ENCODE data around the gene CDK8. TPM values are rescaled to one million over a fixed set of nuclear protein-coding genes. Genes with fewer than 3 reads are reported as not detected.

The CDK8 gene
- total and polyA plus RNA-seq, 2 donors (not counting 1 experiment from before 2014, with no cell fraction given) = 17.7 to 19.7 TPM

DNA sequence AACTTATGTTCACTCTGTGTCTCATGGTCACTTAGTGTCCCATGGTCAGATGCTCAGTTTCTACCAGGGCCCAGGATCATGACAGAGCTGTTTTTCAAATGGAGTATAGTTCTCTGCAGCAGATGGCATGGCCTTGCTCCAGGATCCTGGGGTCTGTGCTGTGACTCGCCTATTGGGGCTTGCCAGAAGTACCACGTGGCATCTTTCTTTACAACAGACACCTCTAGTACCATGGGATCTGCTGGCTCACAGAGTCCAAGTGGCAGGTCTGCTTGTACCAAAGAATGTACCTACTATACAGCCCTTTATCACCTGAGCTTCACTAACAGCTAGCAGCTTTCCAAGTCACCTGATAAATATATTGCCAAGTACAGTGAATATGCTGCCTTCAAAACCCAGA lies 25.8 kb upstream of the CDK8 start:
- no peak for DNase-seq (ENCODE audit: low read depth in 2 of 2)
- TF ChIP-seq, protein P1, sequence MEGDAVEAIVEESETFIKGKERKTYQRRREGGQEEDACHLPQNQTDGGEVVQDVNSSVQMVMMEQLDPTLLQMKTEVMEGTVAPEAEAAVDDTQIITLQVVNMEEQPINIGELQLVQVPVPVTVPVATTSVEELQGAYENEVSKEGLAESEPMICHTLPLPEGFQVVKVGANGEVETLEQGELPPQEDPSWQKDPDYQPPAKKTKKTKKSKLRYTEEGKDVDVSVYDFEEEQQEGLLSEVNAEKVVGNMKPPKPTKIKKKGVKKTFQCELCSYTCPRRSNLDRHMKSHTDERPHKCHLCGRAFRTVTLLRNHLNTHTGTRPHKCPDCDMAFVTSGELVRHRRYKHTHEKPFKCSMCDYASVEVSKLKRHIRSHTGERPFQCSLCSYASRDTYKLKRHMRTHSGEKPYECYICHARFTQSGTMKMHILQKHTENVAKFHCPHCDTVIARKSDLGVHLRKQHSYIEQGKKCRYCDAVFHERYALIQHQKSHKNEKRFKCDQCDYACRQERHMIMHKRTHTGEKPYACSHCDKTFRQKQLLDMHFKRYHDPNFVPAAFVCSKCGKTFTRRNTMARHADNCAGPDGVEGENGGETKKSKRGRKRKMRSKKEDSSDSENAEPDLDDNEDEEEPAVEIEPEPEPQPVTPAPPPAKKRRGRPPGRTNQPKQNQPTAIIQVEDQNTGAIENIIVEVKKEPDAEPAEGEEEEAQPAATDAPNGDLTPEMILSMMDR (conservative IDR thresholded peaks at IDR 0.05 in 1 of 2, IDR thresholded peaks at IDR 0.05 in 1 of 2; ENCODE audit: low read depth in 1 of 2, low read length in 2 of 2) = no peak
- no peak for TF ChIP-seq EZH2 (IDR thresholded peaks at IDR 0.05; ENCODE audit: low read length, missing control alignments)

DNA sequence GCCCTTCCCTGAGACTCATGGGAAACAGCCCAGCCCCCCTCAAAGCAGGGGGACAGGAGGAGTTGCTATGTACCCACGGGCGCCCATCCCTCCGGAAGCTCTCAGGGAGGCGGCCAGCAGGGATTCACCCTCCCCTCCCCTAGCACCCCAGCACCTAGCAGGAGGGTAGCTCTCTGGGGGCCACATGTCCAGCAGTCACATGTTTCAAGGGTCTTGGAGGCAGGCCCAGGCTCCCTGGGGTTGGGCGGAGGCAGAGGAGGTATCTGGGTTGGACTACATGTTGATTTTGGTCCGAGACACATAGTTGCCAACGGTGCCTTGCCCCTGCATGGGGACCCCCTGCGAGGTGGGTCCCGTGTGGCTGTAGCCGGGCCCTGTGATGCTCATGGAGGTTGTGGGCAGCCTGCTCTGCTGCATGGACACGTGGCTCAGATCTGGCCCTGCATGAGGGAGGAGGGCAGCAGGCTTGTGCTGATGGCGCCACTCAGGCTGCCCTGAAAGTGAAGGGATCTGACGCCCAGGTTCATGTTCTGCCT lies 24.8 kb upstream of the CDK8 start:
- no peak overlapping the region for H3K4me3 ChIP-seq (replicated peaks in 1 of 4; ENCODE audit: control extremely low read depth in 1 of 4, insufficient read depth in 1 of 4, low read depth in 3 of 4, low read length in 4 of 4)
- H3K4me2 ChIP-seq (ENCODE audit: extremely low read depth, insufficient read depth, low read length) = no peak overlapping the region
- no peak overlapping the region for H3K27ac ChIP-seq (ENCODE audit: insufficient read depth, low read length)
- no peak for TF ChIP-seq EZH2 (IDR thresholded peaks at IDR 0.05; ENCODE audit: low read length, missing control alignments)
- TF ChIP-seq, protein P1 (conservative IDR thresholded peaks at IDR 0.05 in 1 of 2, IDR thresholded peaks at IDR 0.05 in 1 of 2; ENCODE audit: low read depth in 1 of 2, low read length in 2 of 2) = no peak
- no peak overlapping the region for H3K9ac ChIP-seq (ENCODE audit: insufficient read depth, low read length)
- no peak overlapping the region for H2AFZ ChIP-seq (ENCODE audit: low read length)
- DNase-seq (ENCODE audit: low read depth in 2 of 2) = no peak
- H4K20me1 ChIP-seq (ENCODE audit: control insufficient read depth, extremely low read depth, insufficient read depth, low read length) = no peaks in the 10 kb centered on the region
- peaks cover 4% of the 10 kb centered on the region for H3K27me3 ChIP-seq (ENCODE audit: control insufficient read depth, insufficient read depth, low read length)
- no peaks in the 10 kb centered on the region for H3K79me2 ChIP-seq (ENCODE audit: control insufficient read depth, insufficient read depth, low read length)
- no peaks in the 10 kb centered on the region for H3K4me1 ChIP-seq (ENCODE audit: control insufficient read depth, extremely low read depth, insufficient read depth, low read length)
- no peaks in the 10 kb centered on the region for H3K9me3 ChIP-seq (ENCODE audit: control insufficient read depth, insufficient read depth, low read depth, low read length)
- H3K36me3 ChIP-seq (ENCODE audit: control insufficient read depth, insufficient read depth, low read length) = no peaks in the 10 kb centered on the region

More for the DNA sequence above, 25.8 kb upstream of the CDK8 start:
- H3K27ac ChIP-seq (ENCODE audit: insufficient read depth, low read length) = no peak overlapping the region
- H3K4me2 ChIP-seq (ENCODE audit: extremely low read depth, insufficient read depth, low read length) = no peak overlapping the region
- H3K36me3 ChIP-seq (ENCODE audit: control insufficient read depth, insufficient read depth, low read length) = no peaks in the 10 kb centered on the region
- no peak overlapping the region for H2AFZ ChIP-seq (ENCODE audit: low read length)
- H3K4me3 ChIP-seq (replicated peaks in 1 of 4; ENCODE audit: control extremely low read depth in 1 of 4, insufficient read depth in 1 of 4, low read depth in 3 of 4, low read length in 4 of 4) = no peak overlapping the region
- peaks cover 4% of the 10 kb centered on the region for H3K27me3 ChIP-seq (ENCODE audit: control insufficient read depth, insufficient read depth, low read length)
- no peaks in the 10 kb centered on the region for H4K20me1 ChIP-seq (ENCODE audit: control insufficient read depth, extremely low read depth, insufficient read depth, low read length)
- no peaks in the 10 kb centered on the region for H3K4me1 ChIP-seq (ENCODE audit: control insufficient read depth, extremely low read depth, insufficient read depth, low read length)
- H3K79me2 ChIP-seq (ENCODE audit: control insufficient read depth, insufficient read depth, low read length) = no peaks in the 10 kb centered on the region
- no peak overlapping the region for H3K9ac ChIP-seq (ENCODE audit: insufficient read depth, low read length)
- no peaks in the 10 kb centered on the region for H3K9me3 ChIP-seq (ENCODE audit: control insufficient read depth, insufficient read depth, low read depth, low read length)

DNA sequence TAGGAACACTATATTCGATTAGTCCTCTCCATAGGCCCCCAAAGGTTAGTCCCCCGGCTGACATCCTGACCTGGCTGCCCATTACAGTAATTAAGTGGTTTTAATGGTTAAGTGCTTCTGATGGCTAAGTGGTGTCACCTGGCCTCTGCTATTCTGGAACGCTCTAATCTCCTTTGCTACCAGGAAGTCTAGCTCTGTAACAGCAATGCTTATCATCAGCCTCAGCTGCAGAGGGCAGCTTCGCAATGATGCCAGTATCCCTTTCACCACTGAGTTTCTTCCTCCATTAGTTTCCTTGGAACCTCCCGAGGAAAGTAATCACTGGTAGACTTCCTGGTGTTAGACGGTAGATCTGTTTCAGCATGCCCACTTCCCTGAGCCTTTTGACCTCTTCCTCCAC lies 23.2 kb upstream of the CDK8 start:
- Histone ChIP-seq H3K36me3 (ENCODE audit: control insufficient read depth, insufficient read depth, low read length) (no peaks in the 10 kb centered on the region), H2AFZ (ENCODE audit: low read length) (no peak overlapping the region), H3K79me2 (ENCODE audit: control insufficient read depth, insufficient read depth, low read length) (no peaks in the 10 kb centered on the region), H4K20me1 (ENCODE audit: control insufficient read depth, extremely low read depth, insufficient read depth, low read length) (no peaks in the 10 kb centered on the region), H3K9ac (ENCODE audit: insufficient read depth, low read length) (no peak overlapping the region), H3K9me3 (ENCODE audit: control insufficient read depth, insufficient read depth, low read depth, low read length) (no peaks in the 10 kb centered on the region), H3K4me2 (ENCODE audit: extremely low read depth, insufficient read depth, low read length) (no peak overlapping the region), H3K4me3 (replicated peaks in 1 of 4; ENCODE audit: control extremely low read depth in 1 of 4, insufficient read depth in 1 of 4, low read depth in 3 of 4, low read length in 4 of 4) (no peak overlapping the region), H3K27me3 (ENCODE audit: control insufficient read depth, insufficient read depth, low read length) (peaks cover 4% of the 10 kb centered on the region), H3K27ac (ENCODE audit: insufficient read depth, low read length) (no peak overlapping the region), H3K4me1 (ENCODE audit: control insufficient read depth, extremely low read depth, insufficient read depth, low read length) (no peaks in the 10 kb centered on the region)
- no peak for DNase-seq (ENCODE audit: low read depth in 2 of 2)
- TF ChIP-seq EZH2 (IDR thresholded peaks at IDR 0.05; ENCODE audit: low read length, missing control alignments) = no peak
- TF ChIP-seq, protein P1 (conservative IDR thresholded peaks at IDR 0.05 in 1 of 2, IDR thresholded peaks at IDR 0.05 in 1 of 2; ENCODE audit: low read depth in 1 of 2, low read length in 2 of 2) = no peak
